Osteocyte (in vitro differentiated cells): Measurements from ENCODE around the gene ABHD2. TPM values are rescaled to one million over a fixed set of nuclear protein-coding genes. Genes with fewer than 3 reads are reported as not detected.

ENCODE experiments used
- DNase-seq: peaks from one replicate; pipeline ENCODE4 v3.0.0; 2021; ENCODE audit warnings: mixed read lengths; ENCODE audit not compliant: unreplicated experiment; ENCODE audit errors: extremely low spot score
- H3K27ac Mint-ChIP-seq: one replicate; pipeline ENCODE4 v1.8.0; 2021; ENCODE audit warnings: mild to moderate bottlenecking, mixed read lengths; ENCODE audit not compliant: unreplicated experiment
- H3K27me3 Mint-ChIP-seq: one replicate; pipeline ENCODE4 v1.8.0; 2021; ENCODE audit warnings: mixed read lengths; ENCODE audit not compliant: unreplicated experiment
- H3K36me3 Mint-ChIP-seq: one replicate; pipeline ENCODE4 v1.8.0; 2021; ENCODE audit warnings: mixed read lengths; ENCODE audit not compliant: unreplicated experiment
- H3K4me1 Mint-ChIP-seq: one replicate; pipeline ENCODE4 v1.8.0; 2021; ENCODE audit warnings: mixed read lengths; ENCODE audit not compliant: unreplicated experiment
- H3K4me3 Mint-ChIP-seq: one replicate; pipeline ENCODE4 v1.8.0; 2021; ENCODE audit warnings: mild to moderate bottlenecking, moderate library complexity, mixed read lengths; ENCODE audit not compliant: unreplicated experiment
- H3K9me3 Mint-ChIP-seq: one replicate; pipeline ENCODE4 v1.8.0; 2021; ENCODE audit warnings: mixed read lengths; ENCODE audit not compliant: unreplicated experiment
- total RNA-seq: library from RNA; stranded (reverse); gene quantifications from 2 replicates; pipeline ENCODE4 v1.2.1, GENCODE V29; 2021
- TF ChIP-seq, protein P1 (sequence below): fragments of 200-600 bp; sonication (generic); IDR thresholded peaks from 2 replicates; pipeline ENCODE4 v1.5.0; 2021; ENCODE audit warnings: antibody characterized with exemption, mild to moderate bottlenecking, moderate library complexity

ABHD2 gene
- total RNA-seq, 1 donor from 2014 or later, result 85.7 TPM

- H3K4me3 Mint-ChIP-seq, result no peak overlapping the region
- no peak for DNase-seq
- H3K27me3 Mint-ChIP-seq, result no peaks in the 10 kb centered on the region
- no peak overlapping the region for H3K27ac Mint-ChIP-seq
- H3K9me3 Mint-ChIP-seq, result no peaks in the 10 kb centered on the region
- peaks cover 43% of the 10 kb centered on the region for H3K36me3 Mint-ChIP-seq
- peaks cover 2% of the 10 kb centered on the region for H3K4me1 Mint-ChIP-seq
- TF ChIP-seq, protein P1, sequence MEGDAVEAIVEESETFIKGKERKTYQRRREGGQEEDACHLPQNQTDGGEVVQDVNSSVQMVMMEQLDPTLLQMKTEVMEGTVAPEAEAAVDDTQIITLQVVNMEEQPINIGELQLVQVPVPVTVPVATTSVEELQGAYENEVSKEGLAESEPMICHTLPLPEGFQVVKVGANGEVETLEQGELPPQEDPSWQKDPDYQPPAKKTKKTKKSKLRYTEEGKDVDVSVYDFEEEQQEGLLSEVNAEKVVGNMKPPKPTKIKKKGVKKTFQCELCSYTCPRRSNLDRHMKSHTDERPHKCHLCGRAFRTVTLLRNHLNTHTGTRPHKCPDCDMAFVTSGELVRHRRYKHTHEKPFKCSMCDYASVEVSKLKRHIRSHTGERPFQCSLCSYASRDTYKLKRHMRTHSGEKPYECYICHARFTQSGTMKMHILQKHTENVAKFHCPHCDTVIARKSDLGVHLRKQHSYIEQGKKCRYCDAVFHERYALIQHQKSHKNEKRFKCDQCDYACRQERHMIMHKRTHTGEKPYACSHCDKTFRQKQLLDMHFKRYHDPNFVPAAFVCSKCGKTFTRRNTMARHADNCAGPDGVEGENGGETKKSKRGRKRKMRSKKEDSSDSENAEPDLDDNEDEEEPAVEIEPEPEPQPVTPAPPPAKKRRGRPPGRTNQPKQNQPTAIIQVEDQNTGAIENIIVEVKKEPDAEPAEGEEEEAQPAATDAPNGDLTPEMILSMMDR, result no peak
These were observed 99.2 kb downstream of the ABHD2 start for GRCh38 chr15:89187301-89187985.

DNA sequence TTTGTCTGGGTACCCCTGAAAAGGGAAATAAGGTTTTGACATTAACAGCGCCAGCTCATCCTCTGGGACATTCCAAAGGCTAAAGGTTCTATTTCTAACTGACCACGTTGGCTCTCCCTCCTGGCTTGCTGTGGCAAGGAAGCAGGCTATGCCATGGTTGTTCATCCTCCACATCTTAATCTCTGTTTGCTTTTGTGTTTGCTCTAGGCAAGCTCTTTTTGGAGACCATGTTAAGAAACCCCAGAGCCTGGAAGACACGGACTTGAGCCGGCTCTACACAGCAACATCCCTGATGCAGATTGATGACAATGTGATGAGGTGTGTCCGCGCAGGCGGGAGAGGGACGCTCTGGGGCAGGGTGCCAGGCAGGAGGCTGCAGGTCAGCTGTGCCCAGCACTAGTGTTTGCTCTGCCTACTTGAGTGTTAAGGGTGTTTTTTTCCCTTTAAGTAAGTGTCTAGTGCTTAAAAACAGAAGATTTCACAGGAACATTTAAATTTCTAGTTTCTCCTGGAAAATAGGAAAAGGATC, 99.8 kb downstream of the ABHD2 start:
- no peak overlapping the region for H3K27ac Mint-ChIP-seq
- H3K4me1 Mint-ChIP-seq, result no peaks in the 10 kb centered on the region
- no peaks in the 10 kb centered on the region for H3K9me3 Mint-ChIP-seq
- peaks cover 44% of the 10 kb centered on the region for H3K36me3 Mint-ChIP-seq
- H3K27me3 Mint-ChIP-seq, result no peaks in the 10 kb centered on the region
- no peak for DNase-seq
- no peak overlapping the region for H3K4me3 Mint-ChIP-seq
- TF ChIP-seq, protein P1, result no peak

- TF ChIP-seq, protein P1, result no peak
- peaks cover 58% of the 10 kb centered on the region for H3K36me3 Mint-ChIP-seq
- H3K9me3 Mint-ChIP-seq, result no peaks in the 10 kb centered on the region
- no peak for DNase-seq
- H3K4me1 Mint-ChIP-seq, result peaks cover under 1% of the 10 kb centered on the region
- no peaks in the 10 kb centered on the region for H3K27me3 Mint-ChIP-seq
- H3K27ac Mint-ChIP-seq, result no peak overlapping the region
- no peak overlapping the region for H3K4me3 Mint-ChIP-seq
These were observed 103.9 kb downstream of the ABHD2 start for GRCh38 chr15:89192136-89192535.

- Mint-ChIP-seq H3K36me3 (peaks cover 59% of the 10 kb centered on the region), H3K4me1 (peaks cover 3% of the 10 kb centered on the region), H3K27ac (no peak overlapping the region), H3K27me3 (no peaks in the 10 kb centered on the region), H3K4me3 (no peak overlapping the region), H3K9me3 (no peaks in the 10 kb centered on the region)
- TF ChIP-seq, protein P1, result no peak
- no peak for DNase-seq
These were observed 104.5 kb downstream of the ABHD2 start for GRCh38 chr15:89192766-89193165.

- Mint-ChIP-seq H3K27ac (no peak overlapping the region), H3K4me1 (peaks cover 4% of the 10 kb centered on the region), H3K27me3 (no peaks in the 10 kb centered on the region), H3K4me3 (no peak overlapping the region), H3K9me3 (no peaks in the 10 kb centered on the region), H3K36me3 (peaks cover 50% of the 10 kb centered on the region)
- TF ChIP-seq, protein P1, result no peak
- DNase-seq, result no peak
These were observed 106.4 kb downstream of the ABHD2 start for GRCh38 chr15:89194608-89195007.
